NCI-H1105 treated with DMSO at 0.1 percent for 48 hours (cell line): ENCODE results near the gene TBCCD1.
A peak's percentile ranks its signal among the peaks of the same experiment; 100 is the strongest.
"Not testable (repeated sequence)": the region's sequence is repeated elsewhere in the genome, so short reads cannot be mapped to it uniquely, and the experiment has no call there.

Experiments used
- DNase-seq: peaks from one replicate; lab custom pipeline; 2025; lab: John Stamatoyannopoulos, UW

TBCCD1 gene

DNA sequence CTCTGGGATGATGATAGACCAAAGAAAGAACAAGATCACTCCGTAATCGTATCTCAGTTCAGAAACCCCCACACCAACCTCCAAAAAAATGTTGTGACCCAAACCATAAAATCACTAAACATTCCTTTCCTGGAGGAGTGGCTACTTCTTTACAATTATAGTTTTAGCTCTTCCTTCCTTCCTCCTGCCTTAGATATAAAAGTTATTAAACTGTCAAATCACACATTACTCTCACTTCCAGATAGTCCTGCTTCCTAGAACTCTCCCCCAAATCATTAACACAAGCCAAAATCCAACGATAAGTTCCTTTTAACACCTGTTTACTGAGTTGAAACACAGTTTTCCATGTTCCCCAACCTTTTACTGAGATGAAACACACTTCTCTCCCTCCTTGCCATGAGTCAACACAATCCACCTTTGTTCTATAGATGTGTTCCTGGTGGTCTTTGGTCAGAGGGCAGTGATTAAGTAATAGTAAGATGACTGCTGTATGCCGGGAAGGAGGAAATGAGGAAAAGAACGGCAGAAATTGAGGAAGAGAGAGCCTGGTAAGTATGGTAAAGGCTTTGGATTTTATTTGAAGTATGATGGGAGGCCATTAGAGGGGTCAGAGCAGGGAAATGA lies 14.6 kb downstream of the TBCCD1 start:
- no peak for DNase-seq

DNA sequence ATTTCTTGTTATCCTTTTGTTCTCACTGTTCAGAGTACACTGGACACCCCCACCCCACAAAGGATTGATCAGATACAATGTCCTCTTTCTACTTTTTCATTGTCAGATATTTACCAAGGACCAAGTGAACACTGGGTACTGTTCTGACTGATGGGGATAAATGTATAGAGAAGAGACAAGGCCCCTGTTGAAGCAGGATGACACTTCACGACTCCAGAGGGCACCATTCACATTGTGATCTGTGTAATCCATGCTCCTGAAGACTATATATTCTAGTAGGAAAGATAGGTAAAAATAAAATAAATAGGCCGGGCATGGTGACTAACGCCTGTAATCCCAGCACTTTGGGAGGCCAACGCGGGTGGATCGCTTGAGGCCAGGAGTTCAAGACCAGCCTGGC lies 15.8 kb downstream of the TBCCD1 start:
- no peak for DNase-seq

DNA sequence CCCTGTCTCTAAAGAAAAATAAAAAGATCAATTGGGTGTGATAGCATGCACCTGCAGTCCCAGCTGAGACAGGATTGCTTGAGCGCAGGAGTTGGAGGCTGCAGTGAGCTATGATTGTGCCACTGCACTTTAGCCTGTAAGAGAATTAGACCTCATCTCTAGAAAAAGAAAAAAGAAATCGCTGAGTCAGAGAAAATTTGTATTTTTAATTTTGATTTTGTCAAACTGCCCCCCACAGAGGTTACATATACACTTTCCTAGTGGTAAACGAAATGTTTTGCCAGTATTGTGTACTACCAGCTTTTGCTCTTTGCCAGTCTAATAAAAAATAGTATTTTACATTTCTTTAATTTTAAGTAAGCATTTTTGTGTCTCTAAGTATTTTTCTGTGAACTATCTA lies 17.6 kb downstream of the TBCCD1 start:
- DNase-seq, result no peak

DNA sequence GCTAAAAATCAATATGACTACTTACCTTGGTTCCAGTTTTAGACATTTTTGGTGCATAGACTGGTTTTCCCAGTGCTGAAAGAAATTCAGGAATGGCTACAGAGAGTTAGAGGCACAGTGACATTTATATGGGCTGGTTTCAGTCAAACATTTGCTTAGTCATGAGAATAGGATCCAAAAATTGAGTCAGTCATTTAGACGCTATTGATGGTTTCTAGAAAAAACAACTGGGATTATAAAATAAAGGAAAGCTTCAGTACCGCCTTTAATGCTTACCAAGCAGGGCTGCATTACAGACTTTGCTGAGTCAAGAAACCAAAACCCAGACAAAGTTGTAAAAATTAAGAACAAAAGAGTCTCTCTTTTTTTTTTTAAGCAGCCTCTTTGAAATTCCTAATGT lies 22.9 kb downstream of the TBCCD1 start, which contains the start of gene CRYGS:
Gene CRYGS, minus strand, starts transcription at position 100 of the 400 bp plus-strand sequence. Its CDS starts 54 bp downstream, at position 46.
- no peak for DNase-seq

DNA sequence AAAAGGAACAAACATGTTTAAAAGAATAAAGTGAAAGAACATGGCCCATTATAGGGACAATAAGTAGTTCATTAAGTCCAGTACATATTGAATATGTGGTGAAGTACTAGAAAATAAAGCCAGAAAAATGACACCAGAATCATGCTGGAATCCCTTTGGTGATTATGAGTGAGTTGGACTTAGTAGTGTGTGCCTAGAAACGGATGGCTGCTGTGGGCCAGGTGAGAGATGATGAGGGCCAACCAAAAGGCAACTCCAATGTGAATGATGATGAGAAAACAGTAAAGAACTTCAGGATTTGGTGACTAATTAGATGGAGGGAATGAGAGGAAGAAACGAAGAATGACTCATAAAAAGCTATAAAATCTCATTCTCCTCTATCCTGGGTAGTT lies 26.3 kb downstream of the TBCCD1 start:
- no peak for DNase-seq

DNA sequence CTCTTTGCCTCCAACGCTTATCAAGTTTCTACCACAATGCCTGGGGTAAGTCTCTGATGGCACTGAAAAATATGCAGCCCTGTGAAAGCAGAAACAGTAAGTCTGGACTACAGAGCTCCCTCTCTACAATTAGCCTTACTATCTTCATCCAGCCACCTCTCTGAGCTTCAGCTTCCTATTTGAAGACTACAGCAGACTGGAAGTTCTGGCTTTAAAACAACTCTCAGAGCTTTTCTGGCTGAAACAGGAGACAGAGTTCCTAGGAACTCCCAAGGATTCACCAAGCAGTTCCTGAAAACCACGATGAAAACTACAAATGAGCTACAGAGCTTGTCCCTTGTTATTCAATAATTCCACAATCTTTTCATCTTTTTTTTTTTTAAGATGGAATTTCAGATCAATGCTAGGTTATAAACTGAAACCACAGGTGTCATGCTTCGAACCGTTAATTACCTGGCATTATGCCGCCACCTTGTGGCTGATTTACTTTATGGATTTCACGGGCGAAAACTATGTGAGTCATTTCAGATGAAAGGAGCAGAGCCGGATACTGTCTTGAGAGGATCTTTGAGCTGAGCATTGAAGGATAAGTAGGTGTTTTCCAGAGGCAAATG lies 26.8 kb downstream of the TBCCD1 start:
- peak; percentile 88 for DNase-seq

DNA sequence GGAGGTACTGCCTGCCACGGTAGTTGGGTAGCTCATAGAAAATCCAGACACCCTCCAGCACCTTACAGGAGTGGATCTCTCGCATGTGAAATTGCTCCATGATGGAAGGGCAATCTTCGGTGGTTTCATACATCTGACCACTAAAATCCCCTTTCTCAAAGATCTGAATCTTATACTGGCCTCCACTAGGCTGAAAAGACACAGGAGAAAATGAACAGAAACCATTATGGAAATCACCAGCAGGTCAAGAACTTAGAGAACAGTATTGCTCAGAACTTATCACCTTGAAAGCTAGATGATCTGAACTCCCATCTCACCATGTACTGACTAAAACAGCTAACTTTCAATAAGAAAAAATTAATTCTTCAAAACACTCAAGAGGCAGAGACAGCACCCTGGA lies 28.4 kb downstream of the TBCCD1 start:
- no peak for DNase-seq

DNA sequence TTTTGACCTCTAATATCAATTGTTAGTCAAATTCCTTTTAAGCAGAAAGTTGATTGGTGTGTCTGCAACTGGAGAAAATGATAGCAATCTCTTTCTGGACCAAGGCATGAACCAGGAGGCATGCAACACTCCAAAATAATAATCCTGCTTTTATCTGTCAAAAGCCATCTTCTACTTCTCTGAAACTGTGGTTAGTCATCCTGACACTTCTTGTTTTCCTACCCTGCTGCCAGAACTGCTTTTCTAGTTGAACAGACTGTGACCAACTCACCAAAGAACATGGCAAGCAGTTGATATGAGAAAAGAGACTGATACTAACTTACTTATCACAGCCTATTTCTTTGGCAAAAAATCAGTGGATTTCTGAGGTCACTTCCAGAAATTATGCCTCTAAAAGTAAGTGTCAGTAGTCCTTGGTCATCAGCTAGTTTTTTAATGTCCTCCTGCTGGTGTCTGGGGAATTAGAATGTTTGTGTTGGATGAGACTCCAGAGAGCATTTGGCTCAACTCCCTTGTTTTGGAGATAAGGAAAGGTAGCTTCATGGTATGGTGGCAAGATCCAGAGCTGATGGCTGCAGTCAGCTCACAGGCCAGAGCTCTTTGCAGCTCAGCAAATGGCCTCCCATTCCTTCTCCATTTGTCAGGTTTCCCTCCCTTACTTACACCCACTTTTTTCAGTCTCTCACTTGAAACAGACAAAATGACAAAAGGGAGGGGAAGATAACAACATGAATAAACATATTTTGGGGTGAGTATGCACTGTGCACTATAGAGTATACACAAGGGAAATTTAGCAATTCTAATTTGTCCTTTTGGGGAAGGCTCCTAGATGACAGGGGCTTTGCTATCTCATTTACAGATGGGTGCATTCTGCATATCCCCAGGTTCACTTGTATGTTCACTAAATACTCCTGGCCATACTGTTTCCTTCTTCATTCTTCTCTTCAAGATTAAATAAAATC lies 30.0 kb downstream of the TBCCD1 start:
- no peak for DNase-seq

DNA sequence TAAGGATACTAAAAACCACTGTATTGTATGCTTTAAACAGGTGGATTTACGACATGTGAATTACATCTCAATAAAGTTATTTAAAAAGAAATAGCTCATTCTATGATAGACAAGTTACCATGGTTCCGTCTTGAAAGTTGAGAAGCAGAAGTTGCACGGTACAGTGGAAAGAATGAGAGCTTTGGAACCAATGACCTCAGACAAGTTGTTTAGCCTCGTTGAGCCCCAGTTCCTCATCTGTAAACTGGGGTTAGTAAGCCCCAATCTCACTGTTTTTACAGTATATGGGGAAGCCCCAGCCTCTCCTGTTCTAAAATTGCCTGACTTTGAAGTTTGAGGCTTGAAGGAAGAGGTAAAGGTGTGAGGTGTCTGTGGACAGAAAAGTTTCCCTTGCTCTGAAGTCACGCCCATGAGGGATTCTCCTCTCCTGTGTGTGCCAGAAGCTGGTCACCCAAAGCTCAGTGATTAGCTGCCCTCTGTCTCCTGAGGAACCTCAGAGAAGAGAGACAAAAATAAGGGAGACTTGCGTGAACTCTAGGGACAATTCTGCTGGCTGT lies 32.9 kb downstream of the TBCCD1 start:
- DNase-seq, result no peak

DNA sequence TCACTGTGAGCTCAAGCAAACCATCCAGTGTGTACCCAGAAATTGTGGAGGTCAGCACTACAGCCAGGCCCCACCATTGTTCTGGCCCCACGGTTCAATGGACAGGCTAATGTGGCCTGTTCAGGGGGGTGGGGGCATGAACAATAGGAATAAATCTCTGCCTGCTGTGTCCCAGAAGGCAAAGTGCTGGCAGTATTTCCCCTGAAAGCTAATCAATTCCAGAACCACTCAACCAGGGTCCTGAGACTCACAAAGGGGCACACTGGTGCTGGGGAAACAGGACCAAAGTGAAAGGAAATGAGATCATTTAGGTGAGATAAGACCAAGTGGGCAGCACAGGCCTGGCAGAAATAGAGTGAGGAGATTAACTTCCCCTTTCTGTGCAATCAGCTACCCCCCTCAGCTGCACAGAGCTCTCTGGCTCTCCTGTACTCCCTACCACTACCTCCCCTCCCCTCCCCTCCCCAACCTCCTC lies 34.5 kb downstream of the TBCCD1 start:
- DNase-seq, result no peak

DNA sequence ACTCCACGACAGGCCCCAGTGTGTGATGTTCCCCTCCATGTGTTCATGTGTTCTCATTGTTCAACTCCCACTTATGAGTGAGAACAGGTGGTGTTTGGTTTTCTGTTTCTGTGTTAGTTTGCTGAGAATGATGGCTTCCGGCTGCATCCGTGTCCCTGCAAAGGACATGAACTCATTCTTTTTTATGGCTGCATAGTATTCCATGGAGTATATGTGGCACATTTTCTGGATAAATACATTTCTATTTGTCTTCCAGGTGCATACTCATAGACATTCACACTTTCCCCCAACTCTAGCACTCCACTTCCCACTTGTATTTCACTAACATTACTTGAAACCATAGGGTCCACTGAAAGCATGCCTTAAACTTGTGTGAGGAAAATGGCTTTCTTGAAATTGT lies 35.4 kb downstream of the TBCCD1 start:
- not testable (repeated sequence) for DNase-seq

DNA sequence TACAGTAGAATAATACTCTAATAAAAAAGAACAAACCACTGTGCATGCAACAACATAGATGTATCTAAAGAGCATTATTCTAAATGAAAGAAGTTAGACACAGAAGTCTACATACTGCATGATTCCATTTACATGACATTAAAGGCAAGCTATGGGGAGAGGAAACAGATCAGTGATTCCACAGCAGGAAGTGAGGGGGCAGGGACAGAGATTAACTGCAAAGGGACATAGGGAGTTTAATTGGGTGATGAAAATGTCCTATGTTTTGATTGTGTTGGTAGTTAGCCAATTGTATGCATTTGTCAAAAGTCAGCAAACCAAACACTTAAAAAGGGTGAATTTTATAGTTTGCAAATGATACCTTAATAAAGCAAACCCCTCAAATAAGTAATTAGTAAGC lies 36.7 kb downstream of the TBCCD1 start:
- no peak for DNase-seq

DNA sequence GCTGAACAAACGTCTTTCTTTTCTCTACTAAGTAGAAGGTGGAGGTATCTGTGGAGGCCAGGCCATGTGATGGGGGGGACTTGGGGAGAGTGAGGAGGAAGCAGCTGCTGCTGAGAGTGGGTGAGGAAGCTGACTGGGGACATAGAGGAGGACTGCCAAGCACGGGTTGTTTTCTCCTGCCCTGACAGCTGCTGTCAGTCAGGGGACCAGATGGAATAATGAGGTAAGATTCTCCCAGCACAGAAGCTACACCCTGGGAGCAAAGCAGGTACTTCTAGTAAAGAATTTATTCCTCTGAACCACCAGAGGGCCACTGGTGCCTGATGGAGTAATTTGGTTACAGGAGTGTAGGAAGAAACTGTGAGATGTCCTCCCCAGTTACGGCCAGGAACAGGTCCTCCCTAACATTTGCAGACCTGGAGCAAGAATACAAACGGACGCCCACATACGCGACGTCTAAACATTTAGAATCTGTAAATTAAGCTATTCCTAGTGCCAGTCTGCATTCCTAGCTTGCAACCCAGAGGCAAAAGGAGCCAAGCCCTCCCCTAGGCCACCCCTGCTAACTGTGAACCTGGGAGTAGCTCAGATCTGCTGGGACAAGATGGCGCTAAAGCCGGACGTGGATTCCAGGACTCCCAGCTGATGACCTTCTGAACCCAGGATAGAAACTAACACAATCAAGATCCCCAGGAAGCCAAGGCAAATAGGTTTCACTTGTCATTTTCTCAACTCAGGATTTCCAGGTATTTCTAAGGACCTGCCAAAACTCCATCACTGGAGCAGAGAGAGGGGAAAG lies 37.7 kb downstream of the TBCCD1 start:
- no peak for DNase-seq

DNA sequence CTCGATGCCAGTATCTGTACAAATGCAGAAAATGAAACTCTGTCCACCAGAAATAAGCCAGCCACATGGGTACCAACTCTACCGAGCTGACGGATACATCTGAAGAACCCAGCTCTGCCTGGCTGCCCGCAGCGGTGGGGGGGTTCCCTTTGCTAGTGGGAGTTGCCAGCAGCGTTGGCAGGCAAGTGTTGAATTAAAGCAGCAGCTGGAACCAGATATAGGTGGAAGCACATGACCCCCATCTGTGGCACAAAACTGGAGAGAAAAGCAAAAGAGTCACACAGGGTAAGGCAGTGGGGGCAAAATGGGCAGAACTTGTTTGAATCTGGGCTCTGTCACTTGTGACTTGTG lies 40.9 kb downstream of the TBCCD1 start:
- no peak for DNase-seq

DNA sequence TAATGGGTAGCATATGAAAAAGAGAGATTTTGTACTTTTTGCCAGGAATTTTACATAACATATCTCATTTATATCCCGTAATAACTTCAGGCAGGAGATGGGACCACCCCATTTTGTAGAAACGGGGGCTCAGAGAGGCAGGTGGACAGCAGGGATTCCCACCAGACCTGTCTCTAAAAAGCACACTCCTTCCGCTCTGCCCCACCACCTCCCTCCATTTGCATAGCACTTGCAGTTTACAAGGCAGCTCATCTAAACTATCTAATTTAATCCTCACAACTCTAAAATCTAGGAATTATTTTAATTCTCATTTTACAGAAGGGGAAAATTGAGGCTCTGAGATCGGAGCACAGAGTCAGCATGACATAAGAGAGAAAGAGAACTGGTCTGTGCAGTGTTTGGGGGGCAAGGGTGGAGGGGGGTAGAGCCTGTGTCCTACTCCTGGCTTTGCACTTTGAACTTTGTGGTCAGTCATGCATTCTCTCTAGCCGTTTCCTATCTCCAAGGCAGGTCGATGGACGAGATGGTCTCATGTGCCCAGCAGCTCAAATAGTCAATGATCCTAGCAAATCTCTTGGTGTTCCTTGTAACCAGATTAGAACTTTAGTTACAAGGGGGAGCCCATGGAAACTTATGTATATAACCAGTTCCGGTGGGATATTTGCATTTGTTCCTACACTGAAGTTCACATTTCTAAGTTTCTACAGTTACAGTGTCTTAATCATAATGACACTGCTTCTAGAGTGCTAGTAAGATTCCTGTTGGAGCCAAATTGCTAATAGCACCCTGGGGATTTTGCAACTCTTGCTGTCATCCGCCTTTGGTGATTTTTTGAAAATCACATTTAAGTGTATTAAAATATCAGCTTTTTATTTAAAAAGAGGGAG lies 41.5 kb downstream of the TBCCD1 start:
- no peak for DNase-seq

DNA sequence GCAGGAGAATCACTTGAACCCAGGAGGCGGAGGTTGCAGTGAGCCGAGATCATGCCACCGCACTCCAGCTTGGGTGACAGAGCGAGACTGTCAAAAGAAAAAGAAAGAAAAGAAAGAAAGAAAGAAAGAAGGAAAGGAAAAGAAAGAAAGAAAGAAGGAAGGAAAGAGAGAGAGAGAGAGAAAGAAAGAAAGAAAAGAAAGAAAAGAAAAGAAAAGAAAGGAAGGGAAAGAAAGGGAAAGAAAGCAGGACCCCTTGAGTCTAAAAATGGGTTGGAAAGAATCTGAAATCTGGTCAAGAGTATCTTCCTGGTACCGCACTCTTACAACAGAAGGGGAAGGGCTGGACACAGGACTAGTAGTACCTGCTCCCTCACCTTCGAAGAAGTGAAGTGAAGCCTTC lies 42.5 kb downstream of the TBCCD1 start:
- DNase-seq, result no peak

DNA sequence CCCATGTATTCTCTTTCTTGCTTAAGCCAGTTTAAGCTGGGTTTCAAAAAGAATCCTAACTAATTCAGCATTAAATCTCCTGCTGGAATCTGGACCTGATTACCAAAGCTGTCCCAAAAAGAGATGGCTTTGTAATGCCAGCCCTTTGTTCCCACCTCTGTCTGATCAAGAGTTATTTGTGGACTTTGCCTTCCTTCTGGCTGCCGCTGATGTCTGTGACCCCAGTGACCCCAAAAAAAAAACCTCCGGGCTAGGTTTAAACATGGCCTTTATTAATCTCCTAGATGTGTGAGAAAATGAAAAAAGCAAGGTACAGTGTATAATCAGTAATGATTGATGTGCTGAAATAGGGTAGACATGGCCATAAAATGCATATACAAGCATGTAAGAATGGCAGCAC lies 43.7 kb downstream of the TBCCD1 start:
- DNase-seq, result no peak

DNA sequence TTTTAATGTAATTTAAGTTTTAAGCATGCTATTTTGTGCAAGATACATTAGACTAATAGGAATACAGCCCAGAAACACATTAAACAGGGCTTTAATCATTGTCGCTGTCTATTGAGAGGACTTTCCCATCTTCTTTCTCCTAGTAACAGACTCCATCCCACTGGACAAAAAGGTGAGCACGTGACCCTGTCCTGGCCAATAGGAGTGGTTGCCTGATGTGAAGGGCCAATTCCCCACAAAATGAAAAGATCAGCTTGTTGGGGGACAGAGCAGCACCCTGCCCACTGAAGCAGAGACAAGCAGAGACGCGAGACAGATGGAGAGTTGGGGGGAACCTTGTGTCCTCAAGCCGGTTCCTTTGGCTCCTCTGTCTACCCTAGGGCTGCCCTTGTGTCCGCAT lies 44.1 kb downstream of the TBCCD1 start:
- no peak for DNase-seq

DNA sequence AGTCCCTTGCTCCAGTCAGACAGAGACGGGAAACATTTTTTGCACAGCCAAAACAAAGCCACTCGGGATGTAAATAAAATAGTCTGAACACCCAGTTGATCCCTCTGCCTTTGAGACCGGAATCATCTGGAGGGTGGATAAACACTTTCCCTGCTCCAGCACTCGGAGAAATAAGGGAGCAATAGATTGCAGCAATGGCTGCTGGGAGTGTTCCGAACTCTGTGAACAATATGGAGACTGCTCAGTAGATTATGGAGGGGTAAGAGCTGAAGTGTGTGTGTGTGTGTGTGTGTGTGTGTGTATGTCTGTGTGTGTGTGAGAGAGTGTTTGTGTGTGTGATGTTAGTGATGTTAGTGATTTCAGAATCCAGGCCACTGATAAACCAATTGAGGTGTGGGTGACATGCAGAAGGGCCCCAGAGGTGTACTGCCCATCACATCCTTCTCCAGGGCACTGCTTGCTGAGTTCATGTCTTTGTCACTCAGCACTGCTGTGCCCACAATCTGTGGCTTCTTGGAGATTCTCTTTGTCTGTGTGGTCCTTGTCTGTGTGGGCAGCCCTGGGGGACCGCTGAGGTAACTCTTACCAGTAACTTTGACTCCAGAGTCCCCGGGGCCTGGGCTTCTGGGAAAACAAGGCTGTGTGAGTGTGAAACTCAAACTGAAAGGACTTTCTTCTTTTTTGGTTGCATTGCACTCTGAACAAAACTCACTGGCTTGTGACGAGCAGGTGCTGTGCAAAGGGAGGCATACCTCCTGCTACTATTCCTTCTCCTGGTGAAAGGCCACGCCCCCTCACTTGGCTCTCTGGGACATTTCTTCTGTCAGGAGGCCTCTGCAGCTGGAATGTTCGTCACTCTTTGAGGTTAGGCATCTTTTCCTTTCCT lies 45.9 kb downstream of the TBCCD1 start:
- no peak for DNase-seq

DNA sequence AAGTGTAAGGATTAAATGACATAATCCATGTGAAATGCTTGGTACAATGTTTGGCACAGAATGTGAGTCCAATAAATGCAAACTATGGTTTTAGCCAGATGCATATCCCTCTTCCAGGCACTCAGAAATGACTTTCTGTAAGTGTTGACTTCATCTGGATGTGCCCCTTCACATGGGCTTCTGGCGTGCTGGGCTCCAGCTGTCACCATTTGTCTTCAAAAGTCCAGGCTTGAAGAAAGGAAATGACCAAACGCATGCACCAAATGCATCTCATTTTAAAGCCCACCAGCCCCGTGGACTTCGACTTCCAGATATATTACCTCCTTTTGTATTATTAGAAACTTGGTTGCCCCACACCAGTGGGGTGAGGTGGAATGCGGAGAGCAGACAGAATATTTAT lies 46.7 kb downstream of the TBCCD1 start:
- no peak for DNase-seq
